IPS-20b (cell line): ENCODE results near the gene DHRS4.
"Not testable (repeated sequence)": the region's sequence is repeated elsewhere in the genome, so short reads cannot be mapped to it uniquely, and the experiment has no call there.

Source experiments
- H3K27ac ChIP-seq: one replicate; pipeline ENCODE4 v1.5.1; 2013; ENCODE audit warnings: low read length
- H3K27me3 ChIP-seq: 2 replicates; pipeline ENCODE4 v1.6.1; 2013; ENCODE audit warnings: mild to moderate bottlenecking, low read length, inconsistent platforms; ENCODE audit not compliant: insufficient read depth
- H3K36me3 ChIP-seq: 2 replicates; pipeline ENCODE4 v1.6.1; 2013; ENCODE audit warnings: low read depth, mild to moderate bottlenecking, inconsistent platforms, low read length, moderate library complexity; ENCODE audit not compliant: insufficient read depth
- H3K4me1 ChIP-seq: 2 replicates; pipeline ENCODE4 v1.6.1; 2013; ENCODE audit warnings: mild to moderate bottlenecking, control low read depth, inconsistent platforms, low read length, moderate library complexity; ENCODE audit not compliant: insufficient read depth
- H3K4me3 ChIP-seq: 2 replicates; pipeline ENCODE4 v1.5.1; 2013; ENCODE audit warnings: mild to moderate bottlenecking, low read length, inconsistent platforms
- H3K9ac ChIP-seq: 2 replicates; pipeline ENCODE4 v1.6.1; 2013; ENCODE audit warnings: low read depth, mild to moderate bottlenecking, inconsistent platforms, low read length, moderate library complexity
- H3K9me3 ChIP-seq: 2 replicates; pipeline ENCODE4 v1.6.1; 2013; ENCODE audit warnings: mild to moderate bottlenecking, low read depth, low read length, inconsistent platforms; ENCODE audit not compliant: insufficient read depth

Gene DHRS4

DNA sequence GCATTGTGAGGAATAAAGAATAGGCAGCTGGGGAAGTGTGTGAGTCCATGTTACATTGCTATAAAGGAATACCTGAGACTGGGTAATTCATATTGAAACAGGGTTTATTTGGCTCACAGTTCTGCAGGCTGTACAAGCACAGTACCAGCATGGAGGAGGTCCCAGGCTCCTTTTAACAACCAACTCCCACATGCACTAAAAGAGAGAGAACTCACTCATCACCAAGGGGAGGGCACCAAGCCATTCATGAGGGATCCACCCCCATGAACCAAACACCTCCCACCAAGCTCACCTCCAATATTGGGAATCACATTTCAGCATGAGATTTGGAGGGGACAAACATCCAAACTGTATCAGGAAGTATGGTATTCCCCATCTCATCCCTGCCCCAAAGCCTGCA is 11.9 kb upstream of the DHRS4 start:
- Histone ChIP-seq H3K27ac (no peak overlapping the region), H3K36me3 (no peaks in the 10 kb centered on the region), H3K9me3 (no peaks in the 10 kb centered on the region), H3K4me1 (no peaks in the 10 kb centered on the region), H3K9ac (no peak overlapping the region), H3K27me3 (no peaks in the 10 kb centered on the region), H3K4me3 (no peak overlapping the region)

DNA sequence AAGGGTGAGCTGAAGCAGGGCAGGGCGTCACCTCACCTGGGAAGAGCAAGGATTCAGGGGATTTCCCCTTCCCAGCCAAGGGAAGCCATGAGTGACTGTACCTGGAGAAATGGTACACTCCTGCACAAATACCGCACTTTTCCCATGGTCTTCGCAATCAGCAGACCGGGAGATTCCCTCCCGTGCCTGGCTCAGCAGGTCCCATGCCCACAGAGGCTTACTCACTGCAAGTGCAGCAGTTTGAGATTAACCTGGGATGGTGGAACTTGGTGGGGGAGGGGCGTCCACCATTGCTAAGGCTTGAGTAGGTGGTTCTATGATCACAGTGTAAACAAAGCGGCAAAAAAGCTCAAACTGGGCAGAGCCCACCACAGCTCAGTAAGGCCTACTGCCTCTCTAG is 11.0 kb upstream of the DHRS4 start:
- Histone ChIP-seq H3K4me1 (no peaks in the 10 kb centered on the region), H3K36me3 (no peaks in the 10 kb centered on the region), H3K27ac (no peak overlapping the region), H3K4me3 (no peak overlapping the region), H3K9ac (no peak overlapping the region), H3K27me3 (no peaks in the 10 kb centered on the region), H3K9me3 (no peaks in the 10 kb centered on the region)

DNA sequence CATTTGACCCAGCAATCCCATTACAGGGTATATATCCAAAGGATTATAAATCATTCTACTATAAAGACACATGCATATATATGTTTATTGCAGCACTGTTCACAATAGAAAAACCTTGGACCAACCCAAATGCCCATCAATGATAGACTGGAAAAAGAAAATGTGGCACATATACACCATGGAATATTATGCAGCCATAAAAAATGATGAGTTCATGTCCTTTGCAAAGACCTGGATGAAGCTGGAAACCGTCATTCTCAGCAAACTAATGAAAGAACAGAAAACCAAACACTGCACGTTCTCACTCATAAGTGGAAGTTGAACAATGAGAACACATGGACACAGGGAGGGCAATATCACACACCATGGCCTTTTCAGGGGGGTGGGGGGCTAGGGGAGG is 4.5 kb upstream of the DHRS4 start:
- not testable (repeated sequence) for H3K4me3 ChIP-seq, H3K4me1 ChIP-seq, H3K9me3 ChIP-seq, H3K27ac ChIP-seq, H3K27me3 ChIP-seq, H3K36me3 ChIP-seq, H3K9ac ChIP-seq

DNA sequence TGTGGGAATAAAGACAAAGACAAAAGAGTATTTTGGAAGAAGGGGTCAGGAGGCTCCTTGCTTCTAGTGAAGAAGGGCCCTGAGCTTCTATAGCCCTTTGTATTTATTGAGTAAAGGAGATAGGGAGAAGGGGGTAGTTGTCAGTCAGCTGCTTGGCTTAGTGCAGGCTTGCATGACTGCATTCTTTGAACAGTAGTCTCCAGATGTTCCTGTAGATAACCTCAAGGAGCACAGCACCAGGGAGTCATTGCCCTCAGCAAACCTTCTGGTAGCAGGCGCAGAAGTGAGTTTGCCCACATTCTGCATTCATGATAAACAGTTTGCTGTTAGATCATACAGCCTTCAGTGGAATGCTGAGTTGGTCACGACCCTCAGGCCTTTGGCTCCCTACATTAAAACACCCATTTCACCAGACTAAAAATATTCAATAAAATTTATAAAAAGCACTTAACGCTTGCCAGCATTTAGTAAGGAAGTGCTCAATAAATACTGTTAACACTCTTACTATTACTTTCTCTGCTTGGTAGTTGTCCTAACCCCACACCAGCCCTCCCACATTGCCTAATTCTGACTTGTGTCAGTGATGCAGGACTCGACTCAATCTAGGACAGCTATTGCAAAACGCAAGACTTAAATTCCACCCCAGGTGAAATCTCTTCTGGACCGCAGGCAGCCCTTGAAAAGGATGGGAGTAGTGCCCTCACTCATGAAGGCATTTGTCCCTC is 3.0 kb upstream of the DHRS4 start:
- no peaks in the 10 kb centered on the region for H3K9me3 ChIP-seq
- H3K4me3 ChIP-seq = no peak overlapping the region
- H3K36me3 ChIP-seq = no peaks in the 10 kb centered on the region
- 0 out of 2 replicates have a peak, but pooled peaks cover 3% of the 10 kb centered on the region for H3K4me1 ChIP-seq
- no peak overlapping the region for H3K27ac ChIP-seq
- H3K9ac ChIP-seq = no peak overlapping the region
- no peaks in the 10 kb centered on the region for H3K27me3 ChIP-seq

DNA sequence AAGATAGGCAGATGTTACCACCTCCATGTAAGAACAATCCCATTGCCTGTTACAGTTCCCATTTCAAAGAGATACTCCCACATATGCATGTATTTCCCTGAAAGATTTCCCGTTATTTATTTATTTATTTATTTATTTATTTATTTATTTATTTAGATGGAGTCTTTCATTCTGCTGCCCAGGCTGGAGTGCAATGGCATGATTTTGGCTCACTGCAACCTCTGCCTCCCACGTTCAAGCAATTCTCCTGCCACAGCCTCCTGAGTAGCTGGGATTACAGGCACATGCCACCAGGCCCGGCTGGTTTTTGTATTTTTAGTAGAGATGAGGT is 2.5 kb upstream of the DHRS4 start:
- not testable (repeated sequence) for H3K4me3 ChIP-seq, H3K9me3 ChIP-seq, H3K27me3 ChIP-seq, H3K27ac ChIP-seq, H3K9ac ChIP-seq, H3K36me3 ChIP-seq, H3K4me1 ChIP-seq

DNA sequence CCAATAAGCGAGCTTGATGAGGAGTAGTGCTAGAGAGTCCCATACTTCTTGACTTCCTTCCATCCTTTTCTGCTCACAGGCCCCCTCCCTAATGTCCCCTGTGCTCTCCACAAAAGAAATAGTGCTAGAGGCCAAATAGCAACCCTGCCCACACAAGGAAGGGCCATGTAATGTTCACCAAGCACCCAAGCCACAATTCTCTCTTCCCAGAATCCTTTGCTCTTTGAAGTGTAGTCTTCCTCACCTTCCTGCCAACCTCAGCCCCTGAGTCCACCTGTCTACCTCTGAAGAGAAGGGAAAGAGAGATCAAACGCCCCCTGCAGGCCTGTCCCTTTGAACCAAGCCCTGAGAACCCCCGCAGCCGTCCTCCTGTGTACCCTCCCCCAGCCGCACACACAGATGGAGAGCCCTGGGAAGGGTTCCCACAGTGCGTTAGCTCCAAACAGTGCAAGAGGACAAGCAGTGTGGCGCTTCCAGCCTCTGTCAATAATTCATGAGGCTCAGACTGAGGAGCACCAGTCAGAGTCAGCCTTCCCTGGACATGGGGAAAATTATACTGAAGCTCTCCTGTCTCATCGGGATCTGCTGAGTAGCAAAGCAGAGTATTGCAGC is 1.9 kb upstream of the DHRS4 start:
- Histone ChIP-seq H3K9me3 (no peaks in the 10 kb centered on the region), H3K4me1 (0 out of 2 replicates have a peak, but pooled peaks cover 3% of the 10 kb centered on the region), H3K4me3 (no peak overlapping the region), H3K27ac (no peak overlapping the region), H3K9ac (no peak overlapping the region), H3K27me3 (no peaks in the 10 kb centered on the region), H3K36me3 (no peaks in the 10 kb centered on the region)

DNA sequence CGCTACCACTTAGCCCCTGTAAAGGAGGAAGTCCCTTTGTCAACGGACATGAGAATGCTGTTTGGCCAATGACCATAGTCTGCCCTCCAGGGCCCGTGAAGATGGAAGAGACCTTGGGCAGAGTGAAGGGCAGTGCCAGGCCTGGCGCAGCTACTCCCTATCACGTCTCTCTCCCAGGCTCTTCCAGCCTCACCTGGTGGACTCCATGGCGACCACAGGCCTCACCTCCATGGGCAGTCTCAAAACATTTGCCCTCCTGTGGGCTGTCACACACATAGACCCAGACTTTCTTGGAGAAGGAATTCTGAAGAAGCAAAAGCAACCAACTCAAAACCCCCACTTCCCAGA is 480 bp upstream of the DHRS4 start:
- not testable (repeated sequence) for H3K36me3 ChIP-seq, H3K4me1 ChIP-seq

DNA sequence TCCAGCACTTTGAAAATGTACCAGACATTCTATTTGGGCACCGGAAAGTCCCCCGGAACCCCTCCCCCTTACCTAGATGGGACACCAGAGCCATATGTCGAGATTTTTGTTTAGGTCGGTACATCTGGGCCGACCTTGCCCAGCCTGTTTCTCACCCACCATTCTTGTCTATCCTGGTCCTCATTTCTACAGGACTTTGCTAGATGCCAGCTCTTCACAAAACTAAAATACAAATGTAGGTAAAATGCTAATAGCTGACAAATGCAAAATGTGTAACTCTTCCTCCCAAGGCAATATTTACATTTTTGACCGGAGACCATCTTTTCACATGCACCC is 677 bp downstream of the DHRS4 start:
- Histone ChIP-seq H3K4me3 (peak overlapping the region; percentile 81; the same call in 1 of the 2 replicates), H3K9ac (peak overlapping the region; percentile 83; the same call in 1 of the 2 replicates)
- H3K9me3 ChIP-seq, H3K36me3 ChIP-seq, H3K4me1 ChIP-seq, H3K27ac ChIP-seq, H3K27me3 ChIP-seq: not testable (repeated sequence)

More for the DNA sequence above, 480 bp upstream of the DHRS4 start:
- not testable (repeated sequence) for H3K27me3 ChIP-seq, H3K9me3 ChIP-seq, H3K27ac ChIP-seq
- H3K4me3 ChIP-seq = peak overlapping the region; percentile 81
- peak overlapping the region; percentile 83; the same call in 1 of the 2 replicates for H3K9ac ChIP-seq

DNA sequence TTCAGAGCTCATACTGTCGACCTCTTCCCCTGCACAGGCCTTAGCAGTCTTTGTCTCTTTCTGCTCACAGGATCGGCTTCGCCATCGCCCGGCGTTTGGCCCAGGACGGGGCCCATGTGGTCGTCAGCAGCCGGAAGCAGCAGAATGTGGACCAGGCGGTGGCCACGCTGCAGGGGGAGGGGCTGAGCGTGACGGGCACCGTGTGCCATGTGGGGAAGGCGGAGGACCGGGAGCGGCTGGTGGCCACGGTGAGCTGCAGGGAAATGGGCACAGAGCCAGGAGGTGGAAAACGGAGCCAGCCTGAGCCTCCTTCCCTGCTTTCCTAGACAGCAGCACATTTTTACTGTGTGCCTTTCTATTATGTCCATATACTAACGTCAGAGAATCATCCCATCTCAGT is 1.4 kb downstream of the DHRS4 start:
- H3K9me3 ChIP-seq, H3K27me3 ChIP-seq, H3K9ac ChIP-seq, H3K27ac ChIP-seq, H3K4me1 ChIP-seq, H3K4me3 ChIP-seq, H3K36me3 ChIP-seq: not testable (repeated sequence)

DNA sequence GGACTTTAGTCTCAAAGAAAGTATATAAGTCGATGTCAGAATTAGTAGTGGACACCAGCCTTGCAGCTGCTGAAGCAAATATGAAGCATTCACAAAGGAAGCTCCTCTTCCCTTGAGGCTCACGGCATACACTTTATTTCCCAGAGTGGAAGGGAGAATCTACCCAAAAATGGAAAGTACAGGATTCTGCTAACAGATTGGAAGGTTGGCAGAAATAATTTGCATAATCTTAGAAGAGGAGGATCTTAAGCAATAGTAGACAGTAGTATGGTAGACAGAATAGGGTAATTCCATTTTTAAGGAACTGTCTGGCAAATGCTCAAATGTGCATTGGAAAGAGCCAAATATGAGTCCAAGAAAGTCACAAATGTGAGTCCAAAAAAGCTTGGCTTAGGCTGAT is 2.2 kb downstream of the DHRS4 start:
- not testable (repeated sequence) for H3K4me3 ChIP-seq, H3K27ac ChIP-seq, H3K9me3 ChIP-seq, H3K4me1 ChIP-seq, H3K36me3 ChIP-seq, H3K9ac ChIP-seq, H3K27me3 ChIP-seq

DNA sequence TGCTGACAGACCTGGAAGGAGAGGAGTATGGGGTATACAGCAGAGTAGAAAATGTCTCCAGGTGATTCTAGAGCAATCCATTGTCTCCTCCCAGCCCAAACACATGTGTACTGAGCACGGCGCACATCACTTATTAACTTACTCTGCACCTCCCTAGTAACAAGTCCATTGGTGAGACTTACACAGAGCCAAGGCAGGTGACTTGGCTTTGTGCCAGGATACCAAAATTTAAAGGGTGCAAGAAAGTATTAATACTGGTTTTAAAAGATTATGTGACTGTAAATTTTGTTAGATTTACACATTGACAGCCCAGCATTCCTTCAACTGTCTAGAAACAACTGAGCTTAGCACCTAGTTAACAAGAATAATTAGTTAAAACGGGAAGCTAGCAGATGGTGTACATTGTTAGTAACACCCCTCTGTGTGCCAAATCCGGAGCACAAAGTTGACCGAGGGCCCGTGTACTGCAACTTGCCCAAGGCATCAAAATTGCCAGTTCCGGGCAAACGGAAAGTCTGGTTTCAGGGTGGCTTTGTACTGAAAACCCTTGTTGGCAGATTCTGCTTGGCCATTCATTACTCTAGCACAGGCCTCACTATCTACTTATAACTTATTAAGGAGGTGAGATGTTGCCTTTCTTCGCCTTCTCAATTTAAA is 4.5 kb downstream of the DHRS4 start:
- not testable (repeated sequence) for H3K36me3 ChIP-seq, H3K4me1 ChIP-seq, H3K9ac ChIP-seq, H3K27me3 ChIP-seq, H3K27ac ChIP-seq, H3K4me3 ChIP-seq, H3K9me3 ChIP-seq

DNA sequence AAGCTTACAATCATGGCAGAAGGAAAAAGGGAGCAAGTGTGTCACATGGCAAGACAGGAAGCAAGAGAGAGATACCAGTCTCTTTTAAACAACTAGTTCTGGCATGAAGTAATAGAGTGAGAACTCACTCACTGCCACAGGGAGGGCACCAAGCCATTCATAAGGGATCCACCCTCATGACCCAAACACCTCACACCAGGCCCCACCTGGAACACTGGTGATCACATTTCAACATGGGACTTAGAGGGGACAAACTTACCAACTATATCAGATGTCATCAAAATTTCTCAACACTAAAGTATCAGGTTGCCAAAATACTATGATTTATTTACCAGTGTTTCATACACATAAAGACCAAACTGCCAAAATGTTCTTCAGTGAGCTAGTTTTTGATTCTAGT is 7.3 kb downstream of the DHRS4 start:
- not testable (repeated sequence) for H3K9me3 ChIP-seq, H3K4me3 ChIP-seq, H3K4me1 ChIP-seq, H3K36me3 ChIP-seq, H3K27me3 ChIP-seq, H3K27ac ChIP-seq, H3K9ac ChIP-seq
